GM23338 (cell line): Measurements from ENCODE around the gene ATP6V0A4. TPM values are rescaled to one million over a fixed set of nuclear protein-coding genes. Genes with fewer than 3 reads are reported as not detected.

Experiments used
- ATAC-seq: fragments of 200-7000 bp; cut with Tn5 transposase; 3 replicates; pipeline ENCODE4 v1.9.1; 2020
- DNase-seq: peaks from one replicate; pipeline ENCODE4 v3.0.0-alpha.2; 2015; ENCODE audit warnings: low spot score
- H2AFZ ChIP-seq: fragments of 200-600 bp; sonication (generic); 2 replicates; pipeline ENCODE4 v1.8.0; 2016; ENCODE audit warnings: antibody characterized with exemption, mild to moderate bottlenecking, moderate library complexity
- H3F3A ChIP-seq: fragments of 200-600 bp; sonication (generic); replicated peaks from 2 replicates; pipeline ENCODE4 v1.8.0; 2017; ENCODE audit warnings: antibody characterized with exemption, mixed run types, low read depth
- H3K27ac ChIP-seq: fragments of 200-600 bp; sonication (generic); 2 replicates; pipeline ENCODE4 v1.6.1; 2016; ENCODE audit warnings: low read depth
- H3K27me3 ChIP-seq: fragments of 200-600 bp; sonication (generic); 2 replicates; pipeline ENCODE4 v1.8.0; 2016; ENCODE audit warnings: mild to moderate bottlenecking, mixed run types, moderate library complexity; ENCODE audit not compliant: insufficient read depth
- H3K36me3 ChIP-seq: fragments of 200-600 bp; sonication (generic); 2 replicates; pipeline ENCODE4 v1.8.0; 2016; ENCODE audit warnings: mild to moderate bottlenecking; ENCODE audit not compliant: insufficient read depth
- H3K4me1 ChIP-seq: fragments of 200-600 bp; sonication (generic); 2 replicates; pipeline ENCODE4 v1.8.0; 2016; ENCODE audit warnings: mild to moderate bottlenecking, moderate library complexity; ENCODE audit not compliant: insufficient read depth
- H3K4me2 ChIP-seq: fragments of 200-600 bp; sonication (generic); 2 replicates; pipeline ENCODE4 v1.7.1; 2017; ENCODE audit warnings: mixed run types
- H3K4me3 ChIP-seq: fragments of 200-600 bp; sonication (generic); 2 replicates; pipeline ENCODE4 v1.6.1; 2016; ENCODE audit warnings: mixed run types
- H3K79me2 ChIP-seq: fragments of 200-600 bp; sonication (generic); replicated peaks from 2 replicates; pipeline ENCODE4 v1.8.0; 2017; ENCODE audit warnings: mild to moderate bottlenecking; ENCODE audit not compliant: insufficient read depth
- H3K9me2 ChIP-seq: fragments of 200-600 bp; sonication (generic); 2 replicates; pipeline ENCODE4 v1.8.0; 2017; ENCODE audit not compliant: insufficient read depth
- H4K20me1 ChIP-seq: fragments of 200-600 bp; sonication (generic); replicated peaks from 2 replicates; pipeline ENCODE4 v1.8.0; 2017; ENCODE audit warnings: mild to moderate bottlenecking; ENCODE audit not compliant: insufficient read depth
- H3K27ac Mint-ChIP-seq: 2 replicates; pipeline ENCODE4 v1.8.0; 2020; ENCODE audit warnings: inconsistent platforms, mild to moderate bottlenecking, moderate library complexity, mixed read lengths
- H3K27me3 Mint-ChIP-seq: 3 replicates; pipeline ENCODE4 v1.8.0; 2022; ENCODE audit warnings: low read depth, mild to moderate bottlenecking, moderate library complexity, mixed read lengths, inconsistent platforms; ENCODE audit not compliant: insufficient read depth, poor library complexity
- H3K36me3 Mint-ChIP-seq: 3 replicates; pipeline ENCODE4 v1.8.0; 2021; ENCODE audit warnings: low read depth, mild to moderate bottlenecking, inconsistent platforms, moderate library complexity, mixed read lengths
- H3K4me1 Mint-ChIP-seq: 3 replicates; pipeline ENCODE4 v1.8.0; 2020; ENCODE audit warnings: mild to moderate bottlenecking, inconsistent platforms, mixed read lengths
- H3K4me3 Mint-ChIP-seq: 3 replicates; pipeline ENCODE4 v1.8.0; 2021; ENCODE audit warnings: moderate library complexity, mild to moderate bottlenecking, inconsistent platforms, mixed read lengths
- H3K9me3 Mint-ChIP-seq: 3 replicates; pipeline ENCODE4 v1.8.0; 2020; ENCODE audit warnings: moderate library complexity, mild to moderate bottlenecking, inconsistent platforms, mixed read lengths
- CREB1 ChIP-seq: fragments of 250-450 bp; sonication (Bioruptor Pico); IDR thresholded peaks from 2 replicates; pipeline ENCODE4 v1.5.0; 2020; ENCODE audit warnings: low read depth, mild to moderate bottlenecking, moderate library complexity
- CTCF ChIP-seq, 2 experiments: fragments of 200-600 bp in 1 of 2; sonication (generic) in 1 of 2; conservative IDR thresholded peaks; 2 replicates each; pipeline versions ENCODE4 v1.5.1 to v1.6.1; 2016 to 2017; ENCODE audit warnings: antibody characterized with exemption in 2 of 2, low read depth in 2 of 2, mild to moderate bottlenecking in 2 of 2, moderate library complexity in 1 of 2
- ETS1 ChIP-seq: IDR thresholded peaks from 2 replicates; pipeline ENCODE4 v1.6.1; 2016; ENCODE audit warnings: antibody characterized with exemption
- EZH2 ChIP-seq: fragments of 200-600 bp; sonication (generic); IDR thresholded peaks from one replicate; pipeline ENCODE4 v1.8.0; 2017; ENCODE audit warnings: antibody characterized with exemption, mild to moderate bottlenecking, low read depth; ENCODE audit not compliant: unreplicated experiment
- EZH2phosphoT487 ChIP-seq: fragments of 200-600 bp; sonication (generic); IDR thresholded peaks from one replicate; pipeline ENCODE4 v1.8.1; 2018; ENCODE audit warnings: antibody characterized with exemption; ENCODE audit not compliant: unreplicated experiment
- JUNB ChIP-seq: IDR thresholded peaks from one replicate; pipeline ENCODE4 v1.6.1; 2016; ENCODE audit warnings: antibody characterized with exemption; ENCODE audit not compliant: unreplicated experiment
- NANOG ChIP-seq: IDR thresholded peaks from 2 replicates; pipeline ENCODE4 v1.6.1; 2016; ENCODE audit warnings: antibody characterized with exemption, borderline replicate concordance
- POLR2AphosphoS5 ChIP-seq: IDR thresholded peaks from 2 replicates; pipeline ENCODE4 v1.6.1; 2016; ENCODE audit warnings: antibody characterized with exemption, low read depth
- REST ChIP-seq: IDR thresholded peaks from one replicate; pipeline ENCODE4 v1.6.1; 2018; ENCODE audit warnings: antibody characterized with exemption; ENCODE audit not compliant: unreplicated experiment
- STAT1 ChIP-seq: IDR thresholded peaks from one replicate; pipeline ENCODE4 v1.6.1; 2016; ENCODE audit warnings: antibody characterized with exemption; ENCODE audit not compliant: unreplicated experiment
- ZNF114 ChIP-seq: fragments of 250-450 bp; sonication (Bioruptor Pico); IDR thresholded peaks from 2 replicates; pipeline ENCODE4 v1.5.0; 2020; ENCODE audit warnings: mild to moderate bottlenecking, moderate library complexity
- ZNF331 ChIP-seq: fragments of 250-450 bp; sonication (Bioruptor Pico); IDR thresholded peaks from 2 replicates; pipeline ENCODE4 v1.5.0; 2020; ENCODE audit warnings: low read depth, mild to moderate bottlenecking, moderate library complexity
- ZNF462 ChIP-seq: fragments of 250-450 bp; sonication (Bioruptor Pico); IDR thresholded peaks from 2 replicates; pipeline ENCODE4 v1.5.0; 2020; ENCODE audit warnings: mild to moderate bottlenecking, moderate library complexity
- polyA plus RNA-seq: library from polyadenylated mRNA; unstranded; fragments of >200 nt; fragmentation: Nextera tagmentation; extraction: Ambion mirVana; gene quantifications from 2 replicates; pipeline ENCODE4 v1.2.1, GENCODE V29; 2016
- total RNA-seq: library from RNA; depleted of rRNA; stranded (reverse); fragments of >200 nt; shearing (Covaris generic); gene quantifications from 2 replicates; pipeline ENCODE4 v1.2.3, GENCODE V29; 2014

The ATP6V0A4 gene
- total and polyA plus RNA-seq, 2 experiments from 2014 or later, result 0.10 to 1.3 TPM

- Histone ChIP-seq H3K4me2 (no peak overlapping the region), H4K20me1 (no peaks in the 10 kb centered on the region), H3K4me3 (no peak overlapping the region), H3K79me2 (no peaks in the 10 kb centered on the region), H2AFZ (no peak overlapping the region), H3K27ac (no peak overlapping the region), H3F3A (no peaks in the 10 kb centered on the region), H3K9me2 (no peaks in the 10 kb centered on the region), H3K4me1 (peaks cover 5% of the 10 kb centered on the region; the same call in 1 of the 2 replicates), H3K27me3 (no peaks in the 10 kb centered on the region), H3K36me3 (no peaks in the 10 kb centered on the region)
- Mint-ChIP-seq H3K4me1 (peaks cover 10% of the 10 kb centered on the region), H3K4me3 (no peak overlapping the region), H3K27me3 (peaks cover 4% of the 10 kb centered on the region), H3K27ac (no peak overlapping the region), H3K36me3 (no peaks in the 10 kb centered on the region; the same call in 2 of the 3 replicates), H3K9me3 (no peaks in the 10 kb centered on the region)
- DNase-seq (no peak), ATAC-seq (no peak)
- no peak for TF ChIP-seq ZNF331 (CRISPR knock-in tag)
- TF ChIP-seq NANOG, result no peak
- no peak for TF ChIP-seq CREB1 (CRISPR knock-in tag)
- TF ChIP-seq EZH2, result no peak
- no peak for TF ChIP-seq ZNF462 (CRISPR knock-in tag)
- TF ChIP-seq EZH2phosphoT487, result no peak
- TF ChIP-seq REST, result no peak
- TF ChIP-seq STAT1, result no peak
- no peak for TF ChIP-seq CTCF (conservative IDR thresholded peaks at IDR 0.05; ENCODE audit: low read depth in 2 of 2)
- no peak for TF ChIP-seq JUNB
- no peak for TF ChIP-seq ETS1
- no peak for TF ChIP-seq ZNF114 (CRISPR knock-in tag)
- TF ChIP-seq POLR2AphosphoS5, result no peak
Observed at GRCh38 chr7:138770904-138771303, 27.1 kb downstream of the ATP6V0A4 start.
